HG03460 (cell line): ENCODE data around the gene GCN1.
"Not testable (repeated sequence)": the region's sequence is repeated elsewhere in the genome, so short reads cannot be mapped to it uniquely, and the experiment has no call there.

Experiments
- ATAC-seq: cut with Tn5 transposase; IDR thresholded peaks from one replicate; pipeline ENCODE4 v1.9.1; 2021; ENCODE audit not compliant: unreplicated experiment

GCN1 gene

DNA sequence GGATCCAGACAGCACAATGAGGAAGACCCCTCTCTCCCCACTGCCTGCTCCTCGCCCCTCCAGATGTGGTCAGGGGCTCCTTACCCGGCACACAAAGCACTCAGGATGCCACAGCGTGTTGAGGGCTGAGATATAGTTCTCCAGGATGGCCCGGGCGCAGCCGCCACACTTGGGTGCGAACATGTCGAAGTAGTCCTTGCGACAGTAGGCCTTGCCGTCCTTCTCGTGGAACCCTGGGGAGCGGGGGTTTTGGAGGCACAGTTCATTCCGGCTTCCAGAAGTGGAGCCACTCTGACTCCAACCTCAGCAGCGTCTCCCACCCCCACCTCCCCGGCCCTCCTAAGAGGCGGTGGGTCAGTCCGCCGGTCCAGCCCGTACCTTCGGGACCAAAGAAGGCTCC is 19.2 kb upstream of the GCN1 start:
- no peak for ATAC-seq

DNA sequence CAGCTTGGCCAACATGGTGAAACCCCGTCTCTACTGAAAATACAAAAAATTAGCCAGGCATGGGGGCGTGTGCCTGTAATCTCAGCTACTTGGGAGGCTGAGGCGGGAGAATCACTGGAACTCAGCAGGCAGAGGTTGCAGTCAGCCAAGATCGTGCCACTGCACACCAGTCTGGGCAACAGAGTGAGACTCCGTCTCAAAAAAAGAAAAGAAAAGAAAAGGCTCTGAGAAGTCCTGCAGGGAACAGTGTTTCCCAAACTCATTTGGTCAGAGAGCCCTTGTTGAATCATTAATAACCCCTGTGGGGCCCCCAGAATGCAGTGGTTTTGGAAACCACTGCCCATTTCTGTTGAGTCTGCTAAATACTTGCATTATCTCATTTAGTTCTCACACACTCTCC is 18.7 kb upstream of the GCN1 start:
- not testable (repeated sequence) for ATAC-seq

DNA sequence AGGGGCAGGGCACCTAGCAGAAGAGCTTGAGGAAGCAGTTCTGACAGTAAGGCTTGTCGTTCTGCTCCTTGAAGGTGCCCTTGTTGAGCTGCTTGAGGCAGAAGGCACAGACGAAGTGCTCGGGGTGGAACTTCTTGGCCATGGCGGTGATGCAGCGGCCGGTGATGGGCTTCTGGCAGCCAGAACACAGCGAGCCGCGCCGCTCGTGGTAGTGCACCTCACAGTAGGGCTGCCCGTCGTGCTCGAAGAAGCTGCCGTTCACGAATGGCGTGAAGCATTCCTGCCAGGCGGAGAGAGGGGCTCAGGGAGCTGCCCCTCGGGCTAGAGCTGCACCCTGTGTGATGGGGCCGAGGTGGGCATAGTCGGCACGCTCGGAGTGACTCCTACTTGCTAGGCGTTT is 17.8 kb upstream of the GCN1 start:
- no peak for ATAC-seq

DNA sequence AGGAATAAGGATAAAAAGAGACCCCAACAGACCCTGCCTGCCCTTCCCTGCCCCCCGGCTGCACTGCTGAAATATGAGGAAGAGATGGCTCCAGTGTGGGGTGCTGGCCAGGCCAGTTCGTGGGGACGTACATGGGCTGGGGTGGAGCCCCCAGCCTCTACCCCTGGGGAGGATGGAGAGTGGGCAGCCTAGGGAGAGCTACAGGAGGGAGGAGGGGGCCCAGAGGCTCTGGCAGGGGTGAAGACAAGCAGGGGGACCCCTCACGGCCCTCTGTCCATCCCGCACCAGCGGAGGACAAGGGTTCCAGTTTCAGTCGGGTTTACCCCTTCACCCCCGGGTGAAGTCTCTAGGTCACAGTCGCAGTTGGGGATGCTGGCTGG is 17.4 kb upstream of the GCN1 start:
- ATAC-seq = no peak

DNA sequence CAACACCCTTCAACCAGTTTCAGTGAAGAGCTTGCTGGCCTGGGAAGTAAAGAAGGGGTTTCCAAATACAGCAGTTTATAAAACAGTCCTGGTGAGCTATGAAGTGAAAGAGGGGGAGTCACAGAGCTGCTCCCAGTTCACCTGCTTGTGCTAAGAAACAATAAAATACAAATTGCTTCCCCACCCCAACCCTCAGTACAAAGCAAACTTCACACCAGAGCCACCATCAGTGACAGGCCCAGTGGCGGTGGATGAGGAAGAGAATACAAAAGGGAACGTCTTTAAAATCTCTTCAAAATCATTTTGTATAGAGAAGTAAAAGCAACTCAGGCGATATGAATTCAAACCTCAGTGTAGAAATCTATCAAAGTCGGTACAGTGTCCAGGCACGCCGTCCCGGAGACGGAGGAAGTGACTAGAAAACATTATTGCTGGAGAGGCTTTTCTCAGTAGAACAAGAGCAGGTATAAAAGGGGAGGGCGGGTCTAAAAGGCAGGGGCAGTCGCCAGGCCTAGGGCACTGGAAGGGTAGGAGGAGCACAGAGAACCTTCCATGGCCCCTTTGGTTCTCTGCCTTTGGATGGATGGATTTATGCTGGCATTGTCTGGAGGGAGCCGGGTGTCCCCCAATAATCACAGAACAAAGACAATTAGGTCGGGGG is 16.9 kb upstream of the GCN1 start:
- ATAC-seq = no peak

DNA sequence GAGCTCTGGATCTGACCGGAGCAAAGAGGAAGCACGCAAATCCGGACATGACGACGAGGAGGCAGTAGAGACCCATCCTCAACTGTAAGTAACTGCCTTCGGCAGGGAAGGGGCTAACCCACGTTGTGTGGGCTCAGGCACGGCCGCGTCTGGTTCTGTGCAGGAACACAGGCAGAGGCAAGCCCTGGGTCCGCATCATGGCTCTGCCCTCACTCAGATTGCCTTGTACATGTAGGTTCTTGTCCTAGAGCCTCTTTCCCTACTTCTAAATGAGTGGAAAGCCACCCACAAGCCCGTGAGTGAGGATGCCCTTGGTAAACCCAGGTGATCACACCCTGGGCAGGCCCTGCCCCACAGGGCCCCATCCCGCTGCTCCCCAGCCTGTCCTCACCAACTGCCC is 15.3 kb upstream of the GCN1 start:
- no peak for ATAC-seq

DNA sequence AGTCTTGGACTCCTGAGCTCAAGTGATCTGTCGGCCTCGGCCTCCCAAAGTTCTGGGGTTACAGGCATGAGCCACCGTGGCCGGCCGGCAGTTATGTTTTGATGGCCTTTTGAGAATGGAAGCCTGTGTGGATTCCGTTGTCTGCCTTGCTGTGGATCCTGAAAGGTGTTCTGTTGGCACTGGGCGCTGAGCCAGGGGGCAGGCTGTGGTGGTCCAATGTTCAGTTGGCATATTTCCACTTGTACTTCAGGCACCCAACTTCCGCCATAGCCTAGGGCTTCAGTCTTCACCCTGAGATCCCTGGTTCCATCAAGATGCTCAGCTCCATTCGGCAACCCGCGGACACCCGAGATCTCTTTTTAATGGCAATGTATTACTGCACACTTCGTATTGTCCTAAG is 12.7 kb upstream of the GCN1 start:
- ATAC-seq = no peak

DNA sequence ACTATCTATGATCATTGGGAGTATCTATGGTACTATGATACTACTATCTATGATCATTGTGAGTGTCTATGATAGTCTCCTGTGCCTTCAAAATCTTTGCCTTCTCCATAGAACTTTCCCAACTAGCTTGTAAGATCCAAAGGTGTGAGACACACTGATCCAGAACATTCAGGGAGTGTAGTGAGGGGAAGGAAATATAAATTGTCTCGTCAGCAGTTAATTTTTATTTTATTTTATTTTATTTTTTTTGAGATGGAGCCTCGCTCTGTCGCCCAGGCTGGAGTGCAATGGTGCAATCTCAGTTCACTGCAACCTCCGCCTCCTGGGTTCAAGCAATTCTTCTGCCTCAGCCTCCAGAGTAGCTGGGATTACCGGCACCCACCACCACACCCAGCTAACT is 12.3 kb upstream of the GCN1 start:
- not testable (repeated sequence) for ATAC-seq

DNA sequence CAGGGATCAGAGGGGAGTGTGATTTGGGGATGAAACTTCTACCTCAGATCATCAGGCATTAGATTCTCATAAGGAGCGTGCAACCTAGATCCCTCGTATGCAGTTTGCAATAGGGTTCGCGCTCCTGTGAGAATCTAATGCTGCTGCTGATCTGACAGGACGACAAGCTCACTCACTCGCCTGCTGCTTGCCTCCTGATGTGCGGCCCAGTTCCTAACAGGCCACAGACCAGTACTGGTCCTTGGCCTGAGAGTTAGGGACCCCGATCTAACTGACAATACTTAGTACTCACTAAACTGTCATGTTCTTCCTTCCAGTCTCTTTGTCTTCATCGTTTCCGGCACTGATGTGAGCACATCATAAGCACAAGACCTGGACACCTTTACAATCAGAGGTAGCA is 11.7 kb upstream of the GCN1 start:
- no peak for ATAC-seq

DNA sequence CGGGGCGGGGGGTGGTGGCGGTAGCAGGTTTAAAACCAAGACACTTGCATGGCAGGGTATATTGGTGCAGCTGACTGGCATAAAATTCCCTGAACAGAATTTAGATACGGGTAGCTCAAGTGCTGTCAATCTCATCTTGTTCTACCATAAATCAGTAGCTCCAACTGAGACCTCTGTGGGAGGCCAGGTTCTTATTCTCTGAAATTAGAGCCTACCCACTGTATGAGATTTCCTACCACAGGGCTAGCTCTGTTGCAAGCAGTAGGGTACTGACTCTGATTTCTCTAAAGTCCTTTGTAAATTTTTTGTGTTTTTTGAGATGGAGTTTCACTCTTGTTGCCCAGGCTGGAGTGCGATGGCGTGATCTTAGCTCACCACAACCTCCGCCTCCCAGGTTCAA is 9.7 kb upstream of the GCN1 start:
- no peak for ATAC-seq

DNA sequence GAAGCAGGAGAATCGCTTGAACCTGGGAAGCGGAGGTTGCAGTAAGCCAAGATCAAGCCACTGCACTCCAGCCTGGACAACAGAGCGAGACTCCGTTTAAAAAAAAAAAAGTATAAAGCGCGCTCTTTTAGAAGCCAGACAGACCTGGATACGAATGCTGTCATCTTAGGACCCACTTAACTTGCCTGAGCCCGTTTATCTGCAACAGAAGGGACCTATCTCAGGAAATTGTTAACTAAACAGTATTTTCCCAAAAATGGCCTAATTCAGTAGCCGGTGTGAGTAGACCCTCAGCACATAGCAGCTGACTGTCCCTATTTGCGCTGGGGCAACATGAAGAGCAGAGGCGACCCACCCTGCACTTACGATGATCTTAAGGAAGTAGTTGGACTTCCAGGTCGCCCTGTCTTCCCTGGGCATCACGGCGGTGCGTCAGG is 5.9 kb upstream of the GCN1 start:
- no peak for ATAC-seq

DNA sequence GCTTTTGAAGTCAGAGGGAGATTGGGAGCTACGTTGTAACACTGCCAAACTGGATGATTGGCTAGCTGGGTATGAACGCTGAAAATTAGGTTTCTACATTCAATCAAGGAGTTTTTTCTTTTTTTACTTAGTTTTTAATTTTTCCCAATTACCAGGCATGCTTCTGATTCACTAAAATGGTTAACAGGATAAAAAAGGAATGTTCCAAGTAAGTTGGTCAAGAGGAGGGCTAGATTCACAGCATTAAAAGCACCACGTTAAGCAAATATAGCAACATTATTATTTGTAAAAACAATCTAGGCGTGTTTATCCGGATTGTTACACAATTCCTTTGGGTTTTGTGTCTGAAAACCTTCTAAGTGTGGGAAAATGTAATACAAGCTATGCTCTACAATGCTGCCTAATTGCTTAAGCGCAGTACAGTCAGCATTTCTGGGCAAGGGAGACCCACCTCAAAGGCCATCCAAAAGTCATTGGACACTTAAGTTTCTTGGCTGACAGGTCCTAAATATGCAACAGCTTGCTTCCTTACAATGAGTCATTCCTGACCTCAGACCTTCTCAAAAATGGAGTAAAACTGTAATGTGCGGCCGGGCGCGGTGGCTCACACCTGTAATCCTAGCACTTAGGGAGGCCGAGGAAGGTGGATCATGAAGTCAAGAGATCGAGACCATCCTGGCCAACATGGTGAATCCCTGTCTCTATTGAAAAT is 5.2 kb upstream of the GCN1 start:
- ATAC-seq = no peak

DNA sequence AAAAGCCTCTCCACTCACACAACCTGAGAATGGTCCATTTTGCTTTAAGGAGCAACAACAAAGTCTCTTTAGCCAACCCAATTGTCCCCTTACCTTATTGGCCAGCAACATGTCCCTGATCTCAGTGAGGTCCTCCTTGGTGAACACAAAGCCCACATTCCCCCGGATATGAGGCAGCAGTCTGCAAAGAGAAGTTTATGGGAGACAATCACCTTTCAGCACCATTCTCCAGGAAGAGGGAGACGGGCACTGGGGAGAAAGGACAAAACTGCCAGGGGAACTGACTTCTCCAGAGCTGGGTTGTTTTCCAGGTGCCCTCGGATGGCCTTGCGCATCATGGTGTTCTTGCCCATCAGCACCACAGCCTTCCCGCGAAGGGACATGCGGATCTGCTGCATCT is 4.5 kb upstream of the GCN1 start:
- ATAC-seq = no peak

DNA sequence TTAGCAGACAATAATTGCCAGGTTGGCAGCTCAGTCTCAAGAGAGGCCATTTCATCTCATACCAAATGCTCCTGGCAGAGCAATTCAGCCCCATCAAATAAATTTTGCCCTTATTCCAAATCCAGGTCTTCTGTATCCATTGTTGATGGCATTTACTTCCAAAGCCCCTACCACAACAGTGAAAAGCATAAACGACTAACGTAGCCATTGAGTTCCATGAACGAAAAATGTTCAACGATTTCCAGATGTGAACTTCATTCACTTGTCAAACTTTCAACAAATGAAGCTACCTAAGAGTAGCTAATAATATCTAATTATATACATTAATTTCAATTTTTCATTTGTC is 3.0 kb upstream of the GCN1 start:
- ATAC-seq = no peak

DNA sequence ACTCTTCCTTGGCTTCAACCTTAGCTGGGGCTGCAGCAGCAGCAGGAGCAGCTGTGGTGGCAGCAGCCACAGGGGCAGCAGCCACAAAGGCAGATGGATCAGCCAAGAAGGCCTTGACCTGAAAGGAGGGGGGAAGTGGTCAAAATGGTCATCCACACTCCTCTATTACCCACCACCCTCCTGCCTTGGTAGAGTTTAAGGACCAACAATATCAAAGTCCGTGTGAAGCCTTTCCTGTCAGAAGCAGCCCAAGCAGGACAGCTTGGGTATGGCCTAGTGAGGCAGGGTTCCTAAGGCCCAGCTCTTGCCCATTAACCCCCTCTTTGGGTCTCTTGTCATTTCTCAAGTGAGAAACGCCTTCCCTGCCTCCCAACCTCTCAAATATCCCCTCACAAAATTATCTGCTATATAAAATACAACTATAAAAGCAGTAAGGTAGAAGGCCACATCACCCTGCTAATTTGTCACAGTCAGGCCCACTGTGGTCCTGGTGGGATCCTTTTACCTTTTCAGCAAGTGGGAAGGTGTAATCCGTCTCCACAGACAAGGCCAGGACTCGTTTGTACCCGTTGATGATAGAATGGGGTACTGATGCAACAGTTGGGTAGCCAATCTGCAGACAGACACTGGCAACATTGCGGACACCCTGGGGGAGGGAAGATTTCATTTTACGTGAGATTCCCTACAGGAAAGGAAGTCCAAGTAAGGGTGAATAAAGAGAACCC is 2.5 kb upstream of the GCN1 start:
- ATAC-seq = not testable (repeated sequence)

DNA sequence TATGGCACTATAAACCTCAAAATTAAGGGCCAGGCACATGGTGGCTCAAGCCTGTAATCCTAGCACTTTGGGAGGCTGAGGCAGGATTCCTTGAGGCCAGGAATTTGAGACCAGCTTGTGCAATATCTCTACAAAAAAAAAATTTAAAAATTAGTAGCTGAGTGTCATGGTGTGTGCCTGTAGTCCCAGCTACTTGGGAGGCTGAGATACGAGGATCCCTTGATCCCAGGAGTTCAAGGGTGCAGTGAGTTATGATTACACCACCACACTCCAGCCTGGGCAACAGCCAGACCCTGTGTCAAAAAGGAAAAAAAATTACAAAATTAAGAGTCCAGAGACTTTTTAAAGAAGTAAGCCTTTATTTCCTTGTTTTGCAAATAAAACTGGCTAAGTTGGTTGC is 1.8 kb upstream of the GCN1 start:
- no peak for ATAC-seq

DNA sequence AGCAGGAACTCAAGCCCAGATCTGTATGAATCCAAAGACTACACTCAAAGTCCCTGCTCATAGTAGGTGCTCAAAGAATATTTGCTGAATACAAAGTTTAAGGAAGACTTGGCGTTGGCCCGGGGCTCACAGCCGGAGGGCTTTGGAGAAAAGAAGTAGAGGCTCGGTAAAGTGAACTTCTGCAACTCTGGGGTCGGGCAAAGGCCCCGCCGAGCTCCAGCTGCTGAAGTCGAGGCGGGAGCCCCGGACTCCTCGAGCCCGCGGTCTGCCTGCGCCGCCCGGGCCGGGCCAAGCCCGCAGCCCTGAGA is 335 bp downstream of the GCN1 start:
- ATAC-seq = peak; percentile 24

DNA sequence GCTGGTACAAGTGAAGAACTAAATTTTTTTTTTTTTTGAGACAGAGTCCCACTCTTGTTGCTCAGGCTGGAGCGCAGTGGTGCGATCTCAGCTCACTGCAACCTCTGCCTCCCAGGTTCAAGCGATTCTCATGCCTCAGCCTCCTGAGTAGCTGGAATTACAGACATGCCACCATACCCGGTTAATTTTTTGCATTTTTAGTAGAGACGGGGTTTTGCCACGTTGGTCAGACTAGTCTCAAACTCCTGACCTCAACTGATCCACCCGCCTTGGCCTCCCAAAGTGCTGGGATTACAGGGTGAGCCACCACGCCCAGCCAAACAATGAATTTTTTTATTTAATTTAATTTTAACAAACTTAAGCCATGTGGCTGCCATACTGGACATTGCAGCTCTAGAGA is 1.2 kb downstream of the GCN1 start:
- ATAC-seq = not testable (repeated sequence)

DNA sequence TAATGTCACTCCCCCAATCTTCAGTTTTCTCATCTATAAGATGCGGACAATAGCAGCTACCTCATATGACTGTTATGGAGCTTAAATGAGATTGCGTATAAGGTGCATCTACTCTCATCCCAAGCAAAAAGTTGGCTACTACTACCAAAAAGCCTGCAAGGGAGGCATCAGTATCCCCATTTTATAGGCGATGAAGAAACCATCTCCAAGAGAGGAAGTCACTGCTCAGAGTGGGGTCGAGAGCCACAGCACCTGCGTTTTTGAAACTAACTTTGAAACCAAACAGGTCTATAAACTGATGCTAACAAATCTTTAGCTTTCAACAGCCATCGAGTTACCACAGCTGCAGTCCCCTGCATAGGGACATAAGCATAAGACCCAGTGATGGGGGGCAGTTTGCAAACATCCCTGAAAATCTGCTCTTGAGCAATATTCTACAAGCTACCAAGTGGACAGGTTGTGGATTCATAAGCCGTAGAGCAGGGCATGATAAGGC is 3.5 kb downstream of the GCN1 start:
- ATAC-seq = no peak

DNA sequence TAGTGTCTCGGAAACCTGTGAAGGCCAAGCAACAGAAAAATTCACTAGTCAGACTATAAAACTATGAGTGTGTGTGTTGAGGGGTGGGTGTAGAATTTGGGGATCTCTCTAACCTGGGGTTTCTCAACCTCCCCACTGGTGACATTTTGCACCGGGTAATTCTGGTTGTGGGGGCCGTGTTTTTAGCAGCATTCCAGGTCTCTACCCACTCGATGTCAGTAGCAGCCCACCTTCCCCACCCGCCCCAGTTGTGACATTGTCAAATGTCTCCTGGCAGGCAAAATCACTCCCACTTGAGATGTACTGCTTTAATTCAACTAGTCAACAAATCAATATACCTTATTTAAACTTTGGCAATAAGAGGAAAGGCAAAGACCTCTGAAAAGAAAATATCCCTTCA is 4.1 kb downstream of the GCN1 start:
- ATAC-seq = no peak

DNA sequence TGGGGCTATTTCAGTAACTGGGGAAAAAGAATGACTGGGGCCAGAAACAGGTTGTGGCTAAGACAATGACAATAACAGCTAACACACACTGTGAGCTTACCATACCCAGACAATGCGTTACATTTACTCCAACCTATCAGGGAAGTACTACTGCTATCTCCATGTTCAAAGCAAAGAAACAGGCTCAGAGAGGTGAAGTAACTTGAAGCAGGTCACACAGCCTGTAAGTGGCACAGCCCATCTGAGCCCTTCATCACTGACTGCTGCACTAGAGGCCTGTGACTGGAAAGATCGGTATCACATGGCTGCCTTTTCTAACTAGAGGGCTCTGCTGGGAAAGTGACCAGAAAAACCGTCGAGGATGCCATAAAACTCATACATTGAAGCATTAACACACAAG is 7.9 kb downstream of the GCN1 start:
- no peak for ATAC-seq

DNA sequence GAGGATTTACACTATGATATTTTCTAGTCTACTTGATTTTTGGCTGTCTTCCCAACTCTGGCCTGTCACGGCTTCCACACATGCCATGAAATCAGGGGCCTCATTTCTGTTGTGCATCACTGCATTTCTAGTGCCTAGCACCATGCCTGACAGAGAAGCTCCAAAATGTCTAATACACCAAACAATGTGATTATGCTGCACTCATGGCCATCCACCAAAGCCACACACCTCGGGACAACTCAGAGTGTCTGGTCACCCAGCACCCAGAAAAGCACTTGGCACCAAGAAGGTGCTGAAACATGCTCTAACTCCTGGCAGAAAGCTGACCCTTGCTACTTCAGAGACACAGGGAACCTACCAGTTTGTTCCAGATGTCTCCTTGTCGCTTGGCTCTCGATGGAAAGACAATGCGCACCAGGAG is 11.3 kb downstream of the GCN1 start:
- ATAC-seq = no peak
